Measurements from ENCODE around the gene FIGN. TPM values are rescaled to one million over a fixed set of nuclear protein-coding genes. Genes with fewer than 3 reads are reported as not detected.

The FIGN gene
- total RNA-seq, 2 donors from 2014 or later, result 18.6 to 20.5 TPM

GRCh38 chr2:163669506-163669905, 66.3 kb downstream of the FIGN start:
- no peak overlapping the region for H3K9ac ChIP-seq (ENCODE audit: extremely low read depth, low read length, poor library complexity, severe bottlenecking)
- H3K27me3 Mint-ChIP-seq (ENCODE audit: insufficient read depth), result no peaks in the 10 kb centered on the region
- no peaks in the 10 kb centered on the region for H3K9me3 ChIP-seq (ENCODE audit: control insufficient read depth, low read length)
- no peak overlapping the region for H3K27ac ChIP-seq (ENCODE audit: low read depth, low read length)
- 96 to 100% methylated on average over 1 to 2 of the region's 2 CpGs for WGBS, 2 experiments (ENCODE audit: insufficient coverage in 1 of 2, insufficient read length in 1 of 2)
- H3K9me3 Mint-ChIP-seq, result no peaks in the 10 kb centered on the region
- no peak for DNase-seq
- no peaks in the 10 kb centered on the region for H3K27me3 ChIP-seq (ENCODE audit: control insufficient read depth, insufficient read depth, low read length, poor library complexity, severe bottlenecking)
- no peak for TF ChIP-seq CTCF (conservative IDR thresholded peaks at IDR 0.05)
- H3K27ac Mint-ChIP-seq, result no peak overlapping the region
- no peaks in the 10 kb centered on the region for H3K36me3 Mint-ChIP-seq (ENCODE audit: low read depth)
- peaks cover 13% of the 10 kb centered on the region for H3K4me1 Mint-ChIP-seq
- H3K36me3 ChIP-seq (ENCODE audit: control insufficient read depth, insufficient read depth, low read length), result no peaks in the 10 kb centered on the region
- no peaks in the 10 kb centered on the region for H3K4me1 ChIP-seq (ENCODE audit: control insufficient read depth, insufficient read depth, low read length)
- H3K4me3 Mint-ChIP-seq, result no peak overlapping the region
- no peak overlapping the region for H3K4me3 ChIP-seq (ENCODE audit: low read length)

GRCh38 chr2:163667064-163667887, 68.5 kb downstream of the FIGN start:
- Histone ChIP-seq H3K36me3 (ENCODE audit: control insufficient read depth, insufficient read depth, low read length) (no peaks in the 10 kb centered on the region), H3K4me1 (ENCODE audit: control insufficient read depth, insufficient read depth, low read length) (no peaks in the 10 kb centered on the region), H3K4me3 (ENCODE audit: low read length) (no peak overlapping the region)

GRCh38 chr2:163665817-163666216, 70.0 kb downstream of the FIGN start:
- no peak overlapping the region for H3K27ac ChIP-seq (ENCODE audit: low read depth, low read length)
- no peak overlapping the region for H3K27ac Mint-ChIP-seq

More at GRCh38 chr2:163667064-163667887, 68.5 kb downstream of the FIGN start:
- peaks cover 9% of the 10 kb centered on the region for H3K36me3 Mint-ChIP-seq (ENCODE audit: low read depth)
- no peak overlapping the region for H3K27ac ChIP-seq (ENCODE audit: low read depth, low read length)
- no peak for TF ChIP-seq CTCF (conservative IDR thresholded peaks at IDR 0.05)
- no peak overlapping the region for H3K4me3 Mint-ChIP-seq
- H3K9me3 ChIP-seq (ENCODE audit: control insufficient read depth, low read length), result no peaks in the 10 kb centered on the region
- peaks cover 14% of the 10 kb centered on the region for H3K4me1 Mint-ChIP-seq
- 89 to 100% methylated on average over 2 to 3 of the region's 4 CpGs for WGBS, 2 experiments (ENCODE audit: insufficient coverage in 1 of 2, insufficient read length in 1 of 2)
- no peaks in the 10 kb centered on the region for H3K27me3 Mint-ChIP-seq (ENCODE audit: insufficient read depth)
- no peak overlapping the region for H3K9ac ChIP-seq (ENCODE audit: extremely low read depth, low read length, poor library complexity, severe bottlenecking)
- DNase-seq, result no peak
- peak overlapping the region; percentile 19 for H3K27ac Mint-ChIP-seq
- peaks cover 2% of the 10 kb centered on the region for H3K9me3 Mint-ChIP-seq
- no peaks in the 10 kb centered on the region for H3K27me3 ChIP-seq (ENCODE audit: control insufficient read depth, insufficient read depth, low read length, poor library complexity, severe bottlenecking)

More at GRCh38 chr2:163665817-163666216, 70.0 kb downstream of the FIGN start:
- Histone ChIP-seq H3K4me1 (ENCODE audit: control insufficient read depth, insufficient read depth, low read length) (no peaks in the 10 kb centered on the region), H3K27me3 (ENCODE audit: control insufficient read depth, insufficient read depth, low read length, poor library complexity, severe bottlenecking) (no peaks in the 10 kb centered on the region), H3K4me3 (ENCODE audit: low read length) (no peak overlapping the region), H3K9me3 (ENCODE audit: control insufficient read depth, low read length) (no peaks in the 10 kb centered on the region), H3K36me3 (ENCODE audit: control insufficient read depth, insufficient read depth, low read length) (no peaks in the 10 kb centered on the region), H3K9ac (ENCODE audit: extremely low read depth, low read length, poor library complexity, severe bottlenecking) (no peak overlapping the region)
- no peak for DNase-seq
- H3K4me1 Mint-ChIP-seq, result peaks cover 14% of the 10 kb centered on the region
- peaks cover 2% of the 10 kb centered on the region for H3K9me3 Mint-ChIP-seq
- peaks cover 14% of the 10 kb centered on the region for H3K36me3 Mint-ChIP-seq (ENCODE audit: low read depth)
- no peak for TF ChIP-seq CTCF (conservative IDR thresholded peaks at IDR 0.05)
- H3K4me3 Mint-ChIP-seq, result no peak overlapping the region
- H3K27me3 Mint-ChIP-seq (ENCODE audit: insufficient read depth), result no peaks in the 10 kb centered on the region

Data from endodermal cell (in vitro differentiated cells).